Activated naive CD8-positive, alpha-beta T cell treated with anti-CD3 and anti-CD28 coated beads, Interleukin-2, amount 50 U/mL, for 24 hours (primary cell): ENCODE measurements around the gene RTBDN.

Experiments used
- ATAC-seq: fragments of 150-1000 bp; cut with Tn5 transposase; one replicate; pipeline ENCODE4 v1.10.0; 2021
- DNase-seq: peaks from one replicate; pipeline ENCODE4 v3.0.0; 2021
- H3K27ac Mint-ChIP-seq: one replicate; pipeline ENCODE4 v1.8.0; 2021; ENCODE audit warnings: mild to moderate bottlenecking, mixed read lengths
- H3K27me3 Mint-ChIP-seq: one replicate; pipeline ENCODE4 v1.8.0; 2021; ENCODE audit warnings: mixed read lengths
- H3K36me3 Mint-ChIP-seq: one replicate; pipeline ENCODE4 v1.8.0; 2021; ENCODE audit warnings: low read depth, mixed read lengths
- H3K4me1 Mint-ChIP-seq: one replicate; pipeline ENCODE4 v1.8.0; 2021; ENCODE audit warnings: mixed read lengths
- H3K4me3 Mint-ChIP-seq: one replicate; pipeline ENCODE4 v1.8.0; 2021; ENCODE audit warnings: mild to moderate bottlenecking, moderate library complexity, mixed read lengths
- H3K9me3 Mint-ChIP-seq: one replicate; pipeline ENCODE4 v1.8.0; 2021; ENCODE audit warnings: mixed read lengths

The RTBDN gene

GRCh38 chr19:12786952-12787351 is 47.4 kb downstream of the RTBDN start:
- H3K9me3 Mint-ChIP-seq, result no peaks in the 10 kb centered on the region
- peak overlapping the region; percentile 20 for H3K4me3 Mint-ChIP-seq
- DNase-seq, result no peak
- no peaks in the 10 kb centered on the region for H3K36me3 Mint-ChIP-seq
- peak overlapping the region; percentile 79 for H3K27ac Mint-ChIP-seq
- peaks cover 47% of the 10 kb centered on the region for H3K4me1 Mint-ChIP-seq
- ATAC-seq, result no peak
- no peaks in the 10 kb centered on the region for H3K27me3 Mint-ChIP-seq

DNA sequence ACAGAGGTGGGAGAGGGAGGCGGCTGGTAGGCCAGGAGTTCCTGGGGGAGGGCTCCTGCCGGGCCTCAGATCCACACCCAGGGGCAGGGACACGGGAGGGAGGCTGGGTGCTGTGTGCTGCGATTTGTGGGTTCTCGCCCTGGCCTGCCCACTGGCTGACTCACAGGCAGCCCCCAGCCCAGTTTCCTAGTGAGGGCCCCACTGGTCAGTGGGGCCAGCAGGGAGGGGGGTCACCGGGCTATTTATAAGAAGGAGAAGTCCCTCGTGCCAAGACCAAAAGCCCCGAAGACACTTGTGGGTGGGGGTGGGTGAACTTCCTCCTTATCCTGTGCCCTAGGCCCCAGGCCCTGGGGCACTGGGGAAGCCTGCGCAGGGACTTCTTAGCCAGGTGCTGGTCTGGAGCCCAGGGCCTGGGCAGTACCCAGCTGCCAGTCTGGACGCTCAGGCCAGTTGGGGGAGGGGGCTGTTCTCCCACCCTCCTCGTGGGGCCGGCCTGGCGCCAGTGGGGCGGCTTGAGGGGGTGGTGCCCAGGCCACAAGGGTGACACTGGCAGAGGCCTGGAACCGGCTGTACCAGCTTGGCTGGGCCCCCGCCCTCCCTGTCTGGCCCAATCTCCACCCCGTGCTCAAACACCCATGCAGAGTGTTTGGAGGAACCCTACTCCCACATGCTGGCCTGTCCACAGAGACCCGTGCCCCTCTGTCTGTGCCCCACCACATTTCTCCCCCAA is 48.1 kb downstream of the RTBDN start:
- no peaks in the 10 kb centered on the region for H3K36me3 Mint-ChIP-seq
- H3K4me3 Mint-ChIP-seq, result no peak overlapping the region
- no peak for DNase-seq
- no peaks in the 10 kb centered on the region for H3K27me3 Mint-ChIP-seq
- H3K4me1 Mint-ChIP-seq, result peaks cover 53% of the 10 kb centered on the region
- no peaks in the 10 kb centered on the region for H3K9me3 Mint-ChIP-seq
- ATAC-seq, result no peak
- H3K27ac Mint-ChIP-seq, result peak overlapping the region; percentile 79

DNA sequence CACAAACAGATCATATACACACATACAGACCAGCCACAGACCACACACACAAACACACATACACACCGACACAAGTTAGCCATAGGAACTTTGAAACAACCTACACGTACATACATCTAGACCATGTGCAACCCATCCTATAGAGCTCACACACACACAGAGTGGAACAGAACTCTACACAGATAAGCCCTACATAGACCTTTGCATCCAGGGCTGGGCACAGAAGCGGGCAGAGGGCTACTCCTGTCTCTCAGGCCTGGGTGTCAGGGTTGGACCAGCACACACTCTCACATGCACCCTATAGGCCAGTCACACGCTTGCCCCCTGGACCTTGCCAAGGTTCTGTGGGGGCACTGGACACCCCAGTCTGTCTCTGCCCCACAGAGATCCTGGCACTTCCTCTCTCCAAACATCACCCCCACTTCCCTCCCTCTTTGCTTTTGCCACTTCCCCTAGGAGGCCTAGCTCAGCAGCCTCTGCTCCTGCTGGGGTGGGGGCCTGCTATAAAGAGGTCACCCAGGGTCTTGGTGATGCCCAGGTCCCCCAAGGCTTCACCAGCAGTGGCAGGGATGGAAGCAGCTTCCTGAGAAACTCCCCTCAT is 48.8 kb downstream of the RTBDN start:
- DNase-seq, result no peak
- Mint-ChIP-seq H3K4me1 (peaks cover 46% of the 10 kb centered on the region), H3K27me3 (no peaks in the 10 kb centered on the region)

GRCh38 chr19:12784871-12785430 is 49.4 kb downstream of the RTBDN start:
- DNase-seq (no peak), ATAC-seq (no peak)
- Mint-ChIP-seq H3K9me3 (no peaks in the 10 kb centered on the region), H3K27me3 (no peaks in the 10 kb centered on the region), H3K4me1 (peaks cover 46% of the 10 kb centered on the region), H3K4me3 (no peak overlapping the region), H3K36me3 (no peaks in the 10 kb centered on the region), H3K27ac (no peak overlapping the region)

More for the DNA sequence above, 48.8 kb downstream of the RTBDN start:
- H3K9me3 Mint-ChIP-seq, result no peaks in the 10 kb centered on the region
- no peak for ATAC-seq
- no peak overlapping the region for H3K27ac Mint-ChIP-seq
- H3K4me3 Mint-ChIP-seq, result no peak overlapping the region
- no peaks in the 10 kb centered on the region for H3K36me3 Mint-ChIP-seq

DNA sequence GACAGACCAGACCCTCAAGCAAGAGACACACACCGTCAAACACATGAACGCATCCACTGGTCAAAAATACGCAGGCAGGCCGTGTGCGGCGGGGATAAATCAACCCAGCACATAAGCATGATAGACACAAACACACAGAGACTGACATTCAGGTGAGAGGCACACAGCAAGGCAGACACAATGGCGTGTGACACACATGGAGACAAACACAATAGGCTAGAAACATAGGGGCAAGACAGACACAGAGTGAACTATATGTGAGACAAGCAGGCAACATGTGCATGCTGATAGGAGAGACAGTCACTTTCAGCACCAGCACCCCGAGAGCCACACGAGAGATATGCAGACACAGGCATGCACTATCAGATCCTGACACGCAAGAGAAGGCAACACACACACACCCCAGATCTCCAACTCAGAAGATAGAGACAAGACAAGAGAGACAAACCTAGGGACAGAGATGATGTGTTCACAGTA is 49.9 kb downstream of the RTBDN start:
- H3K9me3 Mint-ChIP-seq, result no peaks in the 10 kb centered on the region
- ATAC-seq (no peak), DNase-seq (no peak)
- H3K4me1 Mint-ChIP-seq, result peaks cover 51% of the 10 kb centered on the region
- H3K27me3 Mint-ChIP-seq, result no peaks in the 10 kb centered on the region
- H3K27ac Mint-ChIP-seq, result no peak overlapping the region
- H3K36me3 Mint-ChIP-seq, result no peaks in the 10 kb centered on the region
- no peak overlapping the region for H3K4me3 Mint-ChIP-seq

- Mint-ChIP-seq H3K9me3 (no peaks in the 10 kb centered on the region), H3K27me3 (no peaks in the 10 kb centered on the region), H3K36me3 (no peaks in the 10 kb centered on the region), H3K4me3 (peak overlapping the region; percentile 76), H3K4me1 (peaks cover 52% of the 10 kb centered on the region), H3K27ac (no peak overlapping the region)
- DNase-seq (no peak), ATAC-seq (no peak)
Observed at GRCh38 chr19:12783849-12784393, 50.5 kb downstream of the RTBDN start.

DNA sequence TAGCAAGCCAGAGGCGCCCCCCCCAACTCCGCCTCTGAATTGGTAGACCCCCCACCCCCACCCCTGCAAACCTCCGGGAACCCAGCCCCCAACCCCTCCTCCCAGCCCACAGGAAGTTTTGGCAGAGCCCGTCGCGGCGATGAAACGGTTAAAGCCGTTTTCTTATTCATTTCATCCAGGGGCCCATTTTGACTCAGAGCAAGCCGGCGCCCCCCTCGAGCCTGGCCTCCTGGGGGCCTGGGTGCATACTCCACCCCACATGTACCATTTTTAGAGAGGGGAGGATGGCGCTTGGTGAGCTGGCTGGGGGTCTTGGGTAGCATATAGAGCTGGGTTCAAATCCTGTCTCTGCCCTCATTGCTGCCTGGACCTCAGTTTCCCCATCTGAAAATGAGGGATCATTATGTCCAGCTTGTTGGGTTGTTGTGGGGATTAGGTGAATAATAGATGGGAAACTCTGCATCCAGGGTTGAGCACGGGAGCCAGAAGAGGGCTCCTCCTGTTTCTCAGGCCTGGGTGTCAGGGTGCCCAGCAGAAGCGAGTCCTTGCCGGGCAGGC is 51.0 kb downstream of the RTBDN start:
- ATAC-seq, result peak; percentile 35
- DNase-seq, result no peak
- no peaks in the 10 kb centered on the region for H3K27me3 Mint-ChIP-seq
- peak overlapping the region; percentile 76 for H3K4me3 Mint-ChIP-seq
- no peak overlapping the region for H3K27ac Mint-ChIP-seq
- H3K9me3 Mint-ChIP-seq, result no peaks in the 10 kb centered on the region
- peaks cover 52% of the 10 kb centered on the region for H3K4me1 Mint-ChIP-seq
- H3K36me3 Mint-ChIP-seq, result no peaks in the 10 kb centered on the region

DNA sequence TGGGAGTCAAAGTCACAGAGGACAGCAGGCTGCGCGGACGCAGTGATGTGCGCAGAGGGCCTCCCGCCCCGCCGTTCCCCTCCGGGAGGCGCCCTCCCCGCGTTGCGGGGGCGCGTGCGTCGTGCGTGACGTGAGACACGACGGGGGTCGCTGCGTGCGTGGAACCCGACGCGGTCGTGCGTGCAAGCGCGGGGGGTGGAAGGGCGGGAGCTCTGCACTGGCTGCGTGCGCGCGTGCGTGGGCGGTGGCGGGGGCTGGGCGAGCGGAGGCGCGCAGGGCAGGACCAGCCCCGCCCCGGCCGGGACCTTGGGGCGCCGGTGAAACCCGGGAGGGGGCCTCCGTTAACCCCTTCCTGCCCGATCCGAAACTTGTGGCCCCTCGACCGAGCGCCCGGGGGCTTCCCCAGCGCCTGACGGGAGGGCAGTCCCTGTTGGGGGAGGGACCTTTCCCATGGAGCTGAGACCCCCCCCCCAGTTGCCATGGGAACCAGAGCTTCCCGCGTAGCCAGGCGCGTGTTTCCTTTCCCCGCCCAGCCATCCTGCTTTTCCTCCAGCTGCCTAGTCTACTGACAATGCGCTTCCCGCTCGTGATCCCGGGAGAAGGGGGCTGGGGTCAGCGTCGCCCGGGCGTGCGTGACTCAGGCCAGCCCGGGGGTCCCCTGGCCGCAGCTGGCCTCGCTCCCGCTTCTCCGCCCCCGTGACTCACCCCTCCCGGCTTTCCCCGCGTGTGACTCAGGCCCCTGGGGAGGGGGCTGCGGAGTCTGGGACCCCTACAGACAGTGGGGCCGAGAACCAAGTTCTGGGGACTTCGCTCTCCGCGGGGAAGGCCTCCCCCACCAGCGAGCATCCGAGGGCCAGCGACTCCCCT is 51.7 kb downstream of the RTBDN start:
- Mint-ChIP-seq H3K4me3 (peak overlapping the region; percentile 76), H3K9me3 (no peaks in the 10 kb centered on the region), H3K27ac (peak overlapping the region; percentile 96), H3K36me3 (no peaks in the 10 kb centered on the region), H3K27me3 (no peaks in the 10 kb centered on the region), H3K4me1 (peaks cover 49% of the 10 kb centered on the region)
- DNase-seq, result peak; percentile 93
- peak; percentile 38 for ATAC-seq

DNA sequence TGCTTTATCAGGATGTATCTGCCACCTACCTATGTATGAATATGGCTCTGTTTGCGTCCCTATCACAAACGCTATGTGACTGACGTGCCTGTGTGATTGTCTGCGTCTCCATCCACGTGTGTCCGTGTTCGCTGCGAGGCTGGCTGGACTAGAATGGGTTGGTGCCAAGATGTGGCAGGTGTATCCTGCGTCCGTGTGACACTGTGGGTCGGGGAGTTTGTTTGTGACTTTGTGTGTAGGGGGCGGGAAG is 52.3 kb downstream of the RTBDN start:
- no peaks in the 10 kb centered on the region for H3K36me3 Mint-ChIP-seq
- DNase-seq (no peak), ATAC-seq (no peak)
- no peaks in the 10 kb centered on the region for H3K9me3 Mint-ChIP-seq
- H3K4me3 Mint-ChIP-seq, result peak overlapping the region; percentile 73
- peak overlapping the region; percentile 96 for H3K27ac Mint-ChIP-seq
- no peaks in the 10 kb centered on the region for H3K27me3 Mint-ChIP-seq
- H3K4me1 Mint-ChIP-seq, result peaks cover 51% of the 10 kb centered on the region

DNA sequence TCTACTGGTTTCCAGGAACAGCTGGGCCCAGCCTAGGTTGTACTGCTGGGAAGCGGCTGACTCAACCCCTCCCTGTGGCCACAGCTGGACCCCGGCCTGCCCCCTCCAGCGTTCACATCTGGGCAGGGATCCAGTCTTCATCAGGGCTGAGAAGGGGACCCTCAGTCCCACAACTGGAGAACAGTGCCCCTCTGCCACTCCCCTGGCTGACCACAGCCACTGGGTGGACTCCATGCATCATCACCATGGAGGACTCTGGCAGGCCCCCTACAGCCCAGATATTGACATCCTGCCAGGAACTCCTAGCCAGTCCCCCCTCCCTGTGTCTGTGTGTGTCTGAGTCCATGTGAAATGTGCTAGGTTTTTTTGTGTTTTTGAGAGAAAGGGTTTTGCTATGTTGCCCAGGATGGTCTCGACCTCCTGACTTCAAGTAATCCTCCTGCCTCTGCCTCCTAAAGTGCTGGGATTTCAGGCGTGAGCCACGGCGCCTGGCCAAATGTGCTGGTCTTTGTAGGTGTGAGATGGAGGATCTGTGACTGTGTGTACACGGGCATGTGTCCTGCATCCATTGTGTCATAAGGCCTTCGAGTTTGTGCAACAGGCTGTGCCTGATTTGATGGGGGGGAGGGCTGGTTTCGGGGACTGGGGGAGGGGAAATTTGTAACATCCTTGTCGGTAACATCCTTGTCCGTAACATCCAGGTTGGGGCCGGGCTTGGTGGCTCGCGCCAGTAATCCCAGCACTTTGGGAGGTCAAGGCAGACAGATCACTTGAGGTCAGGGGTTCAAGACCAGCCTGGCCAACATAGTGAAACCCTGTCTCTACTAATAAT is 55.0 kb downstream of the RTBDN start:
- Mint-ChIP-seq H3K36me3 (no peaks in the 10 kb centered on the region), H3K27ac (peak overlapping the region; percentile 85), H3K27me3 (no peaks in the 10 kb centered on the region), H3K9me3 (no peaks in the 10 kb centered on the region), H3K4me3 (peak overlapping the region; percentile 84), H3K4me1 (peaks cover 51% of the 10 kb centered on the region)
- no peak for ATAC-seq
- no peak for DNase-seq

- ATAC-seq (no peak), DNase-seq (no peak)
- Mint-ChIP-seq H3K27ac (peak overlapping the region; percentile 85), H3K27me3 (no peaks in the 10 kb centered on the region), H3K4me1 (peaks cover 53% of the 10 kb centered on the region), H3K9me3 (no peaks in the 10 kb centered on the region), H3K4me3 (peak overlapping the region; percentile 84), H3K36me3 (no peaks in the 10 kb centered on the region)
Observed at GRCh38 chr19:12778905-12779161, 55.5 kb downstream of the RTBDN start.

DNA sequence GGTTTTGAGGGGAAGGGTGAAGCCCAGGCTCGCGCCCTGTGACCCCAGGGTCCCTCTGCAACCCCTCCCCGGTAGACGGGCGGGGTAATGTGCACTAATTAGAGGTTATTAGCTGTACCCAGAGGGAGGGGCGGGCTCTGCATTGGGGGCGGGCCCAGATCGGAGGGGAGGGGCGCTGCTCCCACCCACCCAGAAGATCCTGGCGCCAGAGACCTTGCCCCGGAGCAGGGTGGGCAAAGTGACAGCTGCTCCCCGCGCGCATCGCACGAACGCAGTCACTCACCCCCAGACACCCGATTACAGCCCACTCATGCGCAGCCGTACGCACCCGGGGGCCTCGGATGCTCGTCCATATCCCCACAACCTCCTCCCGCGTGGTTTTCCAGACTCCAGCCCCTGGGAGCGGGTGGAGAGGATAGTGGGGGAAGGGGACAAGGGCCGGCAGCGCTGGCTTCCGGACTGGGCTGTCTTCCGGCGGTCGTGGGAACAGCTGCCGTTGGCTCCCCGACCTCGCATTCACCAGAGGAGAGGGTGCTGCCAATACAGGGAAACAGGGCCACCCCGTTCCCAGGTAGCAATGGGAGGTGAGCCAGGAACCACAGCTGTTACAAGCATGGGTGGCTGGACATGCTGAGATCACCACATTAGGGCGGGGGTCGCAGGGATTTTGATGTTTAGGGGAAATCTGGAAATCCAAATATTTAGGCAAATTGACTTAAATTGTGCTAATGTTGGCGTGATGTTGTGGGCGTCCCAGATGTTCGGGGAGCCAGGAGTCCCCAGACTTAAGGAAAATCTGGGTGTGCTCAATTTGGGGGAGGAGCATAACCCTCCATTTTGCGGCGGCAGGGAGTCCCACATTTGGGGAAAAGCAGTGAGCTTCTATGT is 56.1 kb downstream of the RTBDN start:
- peak; percentile 7 for ATAC-seq
- peak overlapping the region; percentile 85 for H3K27ac Mint-ChIP-seq
- peaks cover 54% of the 10 kb centered on the region for H3K4me1 Mint-ChIP-seq
- no peaks in the 10 kb centered on the region for H3K27me3 Mint-ChIP-seq
- DNase-seq, result peak; percentile 61
- H3K4me3 Mint-ChIP-seq, result peak overlapping the region; percentile 84
- H3K36me3 Mint-ChIP-seq, result no peaks in the 10 kb centered on the region
- no peaks in the 10 kb centered on the region for H3K9me3 Mint-ChIP-seq
